Measurements from ENCODE around the gene EVPL.

Gene EVPL

DNA sequence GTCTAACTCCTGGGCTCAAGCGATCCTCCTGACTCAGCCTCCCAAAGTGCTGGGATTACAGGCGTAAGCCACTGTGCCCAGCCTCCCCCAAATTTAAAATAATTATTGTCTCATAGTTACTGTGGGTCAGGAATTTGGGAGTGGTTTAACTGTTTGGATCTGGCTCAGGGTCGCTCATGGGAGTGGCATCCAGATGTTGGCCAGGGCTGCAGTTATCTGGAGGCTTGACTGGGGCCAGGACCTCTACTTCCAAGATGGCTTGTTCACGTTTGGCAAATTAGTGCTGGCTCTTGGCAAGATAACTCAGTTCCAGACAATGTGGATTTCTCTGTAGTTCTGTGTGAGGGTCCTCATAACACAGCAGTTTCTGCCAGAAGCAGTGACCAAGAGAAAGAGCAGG, 40.1 kb downstream of the EVPL start:
- Histone ChIP-seq H3K9me3 (replicated peaks in 1 of 2; ENCODE audit: control insufficient read depth in 2 of 2, insufficient read depth in 1 of 2, low read depth in 1 of 2, low read length in 2 of 2) (no peaks in the 10 kb centered on the region), H3K4ac (ENCODE audit: low read length) (no peak overlapping the region), H2BK12ac (ENCODE audit: low read length) (no peak overlapping the region), H3K4me1 (ENCODE audit: control insufficient read depth in 2 of 2, insufficient read depth in 1 of 2, low read depth in 1 of 2, low read length in 2 of 2) (no peaks in the 10 kb centered on the region), H3K23ac (ENCODE audit: low read depth, low read length, poor library complexity) (no peak overlapping the region), H4K91ac (ENCODE audit: low read depth, low read length, poor library complexity) (no peak overlapping the region), H2AK5ac (ENCODE audit: low read depth, low read length) (no peak overlapping the region), H3K9ac (ENCODE audit: low read depth, low read length, poor library complexity) (no peak overlapping the region), H2BK5ac (ENCODE audit: low read length) (no peak overlapping the region), H2BK15ac (ENCODE audit: low read length) (no peak overlapping the region), H3K4me2 (ENCODE audit: insufficient read depth, low read length, poor library complexity, severe bottlenecking) (no peak overlapping the region), H3K79me1 (ENCODE audit: low read depth, low read length) (no peaks in the 10 kb centered on the region), H3K36me3 (replicated peaks in 1 of 2; ENCODE audit: control insufficient read depth in 2 of 2, insufficient read depth in 2 of 2, low read length in 2 of 2) (peaks cover 2 to 14% of the 10 kb centered on the region in 2 donors), H2AFZ (ENCODE audit: low read length) (no peak overlapping the region), H3K4me3 (ENCODE audit: low read length in 2 of 2) (no peak overlapping the region), H3K18ac (ENCODE audit: low read length) (no peak overlapping the region), H2BK120ac (ENCODE audit: low read depth, low read length) (no peak overlapping the region), H4K8ac (ENCODE audit: low read depth, low read length) (no peak overlapping the region), H3K27ac (replicated peaks; ENCODE audit: low read length) (no peak overlapping the region), H3K14ac (ENCODE audit: low read length) (no peak overlapping the region), H3K27me3 (ENCODE audit: control insufficient read depth in 3 of 3, insufficient read depth in 3 of 3, low read depth in 1 of 3, low read length in 3 of 3) (no peaks in the 10 kb centered on the region)
- no CpG with 5 or more reads among the region's 4 CpGs for WGBS, 2 donors (ENCODE audit: extremely low coverage in 2 of 2, insufficient read length in 2 of 2, insufficient replicate concordance in 1 of 2)
- DNase-seq (ENCODE audit: low spot score), result no peak

DNA sequence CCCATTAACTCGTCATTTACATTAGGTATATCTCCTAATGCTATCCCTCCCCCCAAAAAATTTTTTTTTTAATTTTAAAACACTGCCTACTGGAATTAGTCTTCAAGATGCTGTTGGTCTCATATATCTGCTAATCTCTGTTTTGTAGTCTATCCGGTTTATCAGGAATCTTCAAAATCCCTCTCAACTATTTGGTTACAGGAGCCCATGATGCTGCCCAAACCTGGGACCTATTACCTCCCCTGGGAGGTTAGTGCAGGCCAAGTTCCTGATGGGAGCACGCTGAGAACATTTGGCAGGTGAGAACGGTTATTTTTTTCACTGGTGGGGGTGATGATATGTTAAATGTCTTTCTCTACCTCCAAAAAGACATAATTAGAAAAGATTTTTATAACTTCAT, 41.1 kb downstream of the EVPL start:
- H2BK12ac ChIP-seq (ENCODE audit: low read length), result no peak overlapping the region
- no peaks in the 10 kb centered on the region for H3K4me1 ChIP-seq (ENCODE audit: control insufficient read depth in 2 of 2, insufficient read depth in 1 of 2, low read depth in 1 of 2, low read length in 2 of 2)
- H3K14ac ChIP-seq (ENCODE audit: low read length), result no peak overlapping the region
- H2AFZ ChIP-seq (ENCODE audit: low read length), result no peak overlapping the region
- no peak overlapping the region for H3K4me2 ChIP-seq (ENCODE audit: insufficient read depth, low read length, poor library complexity, severe bottlenecking)
- H2AK5ac ChIP-seq (ENCODE audit: low read depth, low read length), result no peak overlapping the region
- no peak overlapping the region for H3K18ac ChIP-seq (ENCODE audit: low read length)
- DNase-seq (ENCODE audit: low spot score), result no peak
- no peak overlapping the region for H3K23ac ChIP-seq (ENCODE audit: low read depth, low read length, poor library complexity)
- no peak overlapping the region for H2BK15ac ChIP-seq (ENCODE audit: low read length)
- no peak overlapping the region for H3K4me3 ChIP-seq (ENCODE audit: low read length in 2 of 2)
- no peak overlapping the region for H3K27ac ChIP-seq (replicated peaks; ENCODE audit: low read length)
- peaks cover 0 to 4% of the 10 kb centered on the region in 2 donors for H3K36me3 ChIP-seq (replicated peaks in 1 of 2; ENCODE audit: control insufficient read depth in 2 of 2, insufficient read depth in 2 of 2, low read length in 2 of 2)
- H4K91ac ChIP-seq (ENCODE audit: low read depth, low read length, poor library complexity), result no peak overlapping the region
- no peak overlapping the region for H2BK120ac ChIP-seq (ENCODE audit: low read depth, low read length)
- H4K8ac ChIP-seq (ENCODE audit: low read depth, low read length), result no peak overlapping the region
- no peak overlapping the region for H3K9ac ChIP-seq (ENCODE audit: low read depth, low read length, poor library complexity)
- H2BK5ac ChIP-seq (ENCODE audit: low read length), result no peak overlapping the region
- WGBS, 2 donors (ENCODE audit: extremely low coverage in 2 of 2, insufficient read length in 2 of 2, insufficient replicate concordance in 1 of 2), result no CpG with 5 or more reads among the region's 4 CpGs
- H3K9me3 ChIP-seq (replicated peaks in 1 of 2; ENCODE audit: control insufficient read depth in 2 of 2, insufficient read depth in 1 of 2, low read depth in 1 of 2, low read length in 2 of 2), result no peaks in the 10 kb centered on the region
- no peaks in the 10 kb centered on the region for H3K27me3 ChIP-seq (ENCODE audit: control insufficient read depth in 3 of 3, insufficient read depth in 3 of 3, low read depth in 1 of 3, low read length in 3 of 3)
- no peaks in the 10 kb centered on the region for H3K79me1 ChIP-seq (ENCODE audit: low read depth, low read length)
- no peak overlapping the region for H3K4ac ChIP-seq (ENCODE audit: low read length)

DNA sequence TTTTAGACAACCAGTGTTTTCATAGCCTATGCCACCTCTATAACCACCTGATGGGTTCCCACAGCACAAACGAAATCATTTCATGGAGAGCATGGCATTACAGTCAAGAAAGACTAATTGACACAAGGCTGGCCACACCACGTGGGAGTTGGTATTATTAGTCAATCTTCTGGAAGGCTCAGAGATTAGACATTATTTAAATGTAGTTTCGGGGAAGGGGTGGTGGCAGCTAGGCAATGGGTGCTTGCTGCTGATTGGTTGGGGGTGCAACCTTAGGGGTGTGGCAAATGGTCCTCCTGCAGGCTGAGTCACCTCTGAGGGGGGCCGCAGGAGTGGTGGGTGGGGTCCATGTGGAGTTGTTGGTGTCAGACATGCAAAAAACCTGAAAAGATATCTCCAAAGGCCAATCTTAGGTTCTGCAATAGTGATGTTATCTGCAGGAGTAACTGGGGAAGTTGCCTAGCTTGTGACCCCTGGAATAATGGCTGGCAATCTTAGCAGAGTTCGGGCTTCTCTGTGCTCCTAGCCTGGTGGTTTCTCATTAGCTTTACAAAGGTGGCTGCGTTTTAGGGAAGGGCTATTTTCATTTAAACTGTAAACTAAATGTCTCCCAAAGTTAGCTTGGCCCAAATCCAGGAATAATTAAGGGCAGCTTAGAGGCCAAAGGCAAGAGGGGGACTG, 43.5 kb downstream of the EVPL start:
- H3K27ac ChIP-seq (replicated peaks; ENCODE audit: low read length), result no peak overlapping the region
- no CpG with 5 or more reads among the region's 6 CpGs for WGBS, 2 donors (ENCODE audit: extremely low coverage in 2 of 2, insufficient read length in 2 of 2, insufficient replicate concordance in 1 of 2)

DNA sequence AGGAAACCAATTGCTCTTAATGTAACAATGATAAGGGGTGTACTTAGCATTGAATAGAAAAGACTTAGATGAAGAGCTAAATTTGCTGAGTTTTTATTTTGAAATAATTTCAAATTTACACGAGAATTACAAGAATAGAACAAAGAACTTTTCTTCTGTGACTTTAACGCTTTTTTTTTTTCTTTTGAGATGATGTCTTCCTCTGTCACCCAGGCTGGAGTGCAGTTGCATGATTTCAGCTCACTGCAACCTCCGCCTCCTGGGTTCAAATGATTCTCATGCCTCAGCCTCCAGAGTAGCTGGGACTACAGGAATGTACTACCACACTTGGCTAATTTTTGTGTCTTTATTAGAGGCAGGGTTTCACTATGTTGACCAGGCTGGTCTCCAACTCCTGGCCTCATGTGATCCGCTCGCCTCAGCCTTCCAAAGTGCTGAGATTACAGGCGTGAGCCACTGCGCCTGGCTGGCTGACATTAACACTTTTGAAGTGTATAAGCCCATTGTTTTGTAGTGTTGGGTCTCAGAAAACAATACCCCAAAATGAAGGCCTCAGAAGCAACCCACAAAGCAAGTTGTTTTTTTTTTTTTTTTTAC, 46.0 kb downstream of the EVPL start:
- Histone ChIP-seq H3K9ac (ENCODE audit: low read depth, low read length, poor library complexity) (no peak overlapping the region), H2BK120ac (ENCODE audit: low read depth, low read length) (no peak overlapping the region), H2AK5ac (ENCODE audit: low read depth, low read length) (no peak overlapping the region), H3K4me2 (ENCODE audit: insufficient read depth, low read length, poor library complexity, severe bottlenecking) (no peak overlapping the region), H4K8ac (ENCODE audit: low read depth, low read length) (no peak overlapping the region), H2BK5ac (ENCODE audit: low read length) (no peak overlapping the region), H2BK12ac (ENCODE audit: low read length) (no peak overlapping the region), H3K9me3 (replicated peaks in 1 of 2; ENCODE audit: control insufficient read depth in 2 of 2, insufficient read depth in 1 of 2, low read depth in 1 of 2, low read length in 2 of 2) (no peaks in the 10 kb centered on the region), H3K14ac (ENCODE audit: low read length) (no peak overlapping the region), H3K23ac (ENCODE audit: low read depth, low read length, poor library complexity) (no peak overlapping the region), H3K4ac (ENCODE audit: low read length) (no peak overlapping the region), H4K91ac (ENCODE audit: low read depth, low read length, poor library complexity) (no peak overlapping the region), H3K27me3 (ENCODE audit: control insufficient read depth in 3 of 3, insufficient read depth in 3 of 3, low read depth in 1 of 3, low read length in 3 of 3) (no peaks in the 10 kb centered on the region), H3K18ac (ENCODE audit: low read length) (no peak overlapping the region), H3K36me3 (replicated peaks in 1 of 2; ENCODE audit: control insufficient read depth in 2 of 2, insufficient read depth in 2 of 2, low read length in 2 of 2) (peaks cover 0 to 3% of the 10 kb centered on the region in 2 donors), H2BK15ac (ENCODE audit: low read length) (no peak overlapping the region), H2AFZ (ENCODE audit: low read length) (no peak overlapping the region), H3K4me3 (ENCODE audit: low read length in 2 of 2) (no peak overlapping the region), H3K4me1 (ENCODE audit: control insufficient read depth in 2 of 2, insufficient read depth in 1 of 2, low read depth in 1 of 2, low read length in 2 of 2) (no peaks in the 10 kb centered on the region), H3K79me1 (ENCODE audit: low read depth, low read length) (no peaks in the 10 kb centered on the region), H3K27ac (replicated peaks; ENCODE audit: low read length) (no peak overlapping the region)
- WGBS, 2 donors (ENCODE audit: extremely low coverage in 2 of 2, insufficient read length in 2 of 2, insufficient replicate concordance in 1 of 2), result no CpG with 5 or more reads among the region's 7 CpGs
- no peak for DNase-seq (ENCODE audit: low spot score)

More for the DNA sequence above, 43.5 kb downstream of the EVPL start:
- Histone ChIP-seq H2BK12ac (ENCODE audit: low read length) (no peak overlapping the region), H3K4ac (ENCODE audit: low read length) (no peak overlapping the region), H3K9ac (ENCODE audit: low read depth, low read length, poor library complexity) (no peak overlapping the region), H2AK5ac (ENCODE audit: low read depth, low read length) (no peak overlapping the region), H3K27me3 (ENCODE audit: control insufficient read depth in 3 of 3, insufficient read depth in 3 of 3, low read depth in 1 of 3, low read length in 3 of 3) (no peaks in the 10 kb centered on the region), H2BK120ac (ENCODE audit: low read depth, low read length) (no peak overlapping the region), H3K18ac (ENCODE audit: low read length) (no peak overlapping the region), H3K23ac (ENCODE audit: low read depth, low read length, poor library complexity) (no peak overlapping the region), H2BK5ac (ENCODE audit: low read length) (no peak overlapping the region), H3K4me3 (ENCODE audit: low read length in 2 of 2) (no peak overlapping the region), H4K8ac (ENCODE audit: low read depth, low read length) (no peak overlapping the region), H3K14ac (ENCODE audit: low read length) (no peak overlapping the region), H3K79me1 (ENCODE audit: low read depth, low read length) (no peaks in the 10 kb centered on the region), H3K9me3 (replicated peaks in 1 of 2; ENCODE audit: control insufficient read depth in 2 of 2, insufficient read depth in 1 of 2, low read depth in 1 of 2, low read length in 2 of 2) (no peaks in the 10 kb centered on the region), H4K91ac (ENCODE audit: low read depth, low read length, poor library complexity) (no peak overlapping the region), H3K4me1 (ENCODE audit: control insufficient read depth in 2 of 2, insufficient read depth in 1 of 2, low read depth in 1 of 2, low read length in 2 of 2) (no peaks in the 10 kb centered on the region), H3K36me3 (replicated peaks in 1 of 2; ENCODE audit: control insufficient read depth in 2 of 2, insufficient read depth in 2 of 2, low read length in 2 of 2) (peaks cover 0 to 2% of the 10 kb centered on the region in 2 donors), H3K4me2 (ENCODE audit: insufficient read depth, low read length, poor library complexity, severe bottlenecking) (no peak overlapping the region), H2BK15ac (ENCODE audit: low read length) (no peak overlapping the region), H2AFZ (ENCODE audit: low read length) (no peak overlapping the region)
- no peak for DNase-seq (ENCODE audit: low spot score)
